PC-3 (cell line): ENCODE data around the gene MED28. TPM values are rescaled to one million over a fixed set of nuclear protein-coding genes. Genes with fewer than 3 reads are reported as not detected.

ENCODE experiments used
- ATAC-seq: fragments of 200-7000 bp; cut with Tn5 transposase; 2 replicates; pipeline ENCODE4 v1.9.1; 2020; ENCODE audit warnings: mild to moderate bottlenecking, moderate library complexity
- BruUV-seq: library from RNA; stranded (reverse); fragments of 400-500 nt; replicated peaks from 2 replicates; lab custom pipeline; 2021; lab: Mats Ljungman, UMichigan
- CTCF ChIA-PET: fragments of 300-600 bp; sonication (Branson Sonifier 250); formaldehyde crosslinking; loops from one replicate; lab custom pipeline; 2022; ENCODE audit warnings: antibody characterized with exemption; lab: Charles Lee
- POLR2A ChIA-PET: fragments of 300-600 bp; sonication (Branson Sonifier 250); formaldehyde crosslinking; loops from one replicate; lab custom pipeline; 2022; ENCODE audit warnings: antibody characterized with exemption; ENCODE audit not compliant: unreplicated experiment; lab: Charles Lee
- DNase-seq: peaks from one replicate; pipeline ENCODE4 v3.0.0-alpha.2; 2015
- H2AFZ ChIP-seq: fragments of 300-600 bp; sonication (generic); 2 replicates; pipeline ENCODE4 v1.6.0; 2016; ENCODE audit warnings: antibody characterized with exemption, low read length
- H3F3A ChIP-seq: fragments of 300-600 bp; sonication (generic); one replicate; pipeline ENCODE4 v1.6.0; 2017; ENCODE audit warnings: antibody characterized with exemption, low read length, control low read depth, mild to moderate bottlenecking; ENCODE audit not compliant: unreplicated experiment
- H3K27ac ChIP-seq: fragments of 300-600 bp; sonication (generic); 2 replicates; pipeline ENCODE4 v1.5.1; 2016; ENCODE audit warnings: mild to moderate bottlenecking, low read length
- H3K27me3 ChIP-seq: fragments of 300-600 bp; sonication (generic); 2 replicates; pipeline ENCODE4 v1.6.1; 2016; ENCODE audit warnings: low read length, mixed read lengths
- H3K36me3 ChIP-seq: fragments of 300-600 bp; sonication (generic); 2 replicates; pipeline ENCODE4 v1.6.1; 2016; ENCODE audit warnings: low read depth, mixed run types, low read length, mixed read lengths
- H3K4me1 ChIP-seq: fragments of 300-600 bp; sonication (generic); 2 replicates; pipeline ENCODE4 v1.5.1; 2016; ENCODE audit warnings: low read length; ENCODE audit not compliant: insufficient read depth
- H3K4me2 ChIP-seq: fragments of 300-600 bp; sonication (generic); 2 replicates; pipeline ENCODE4 v1.6.0; 2016; ENCODE audit warnings: low read length
- H3K4me3 ChIP-seq: fragments of 300-600 bp; sonication (generic); 2 replicates; pipeline ENCODE4 v1.5.1; 2016; ENCODE audit warnings: mild to moderate bottlenecking, low read length, mixed read lengths
- H3K79me2 ChIP-seq: fragments of 300-600 bp; sonication (generic); 2 replicates; pipeline ENCODE4 v1.6.1; 2017; ENCODE audit warnings: low read length, mixed read lengths
- H3K9ac ChIP-seq: fragments of 300-600 bp; sonication (generic); 2 replicates; pipeline ENCODE4 v1.6.0; 2016; ENCODE audit warnings: mild to moderate bottlenecking, low read length
- H3K9me2 ChIP-seq: fragments of 300-600 bp; sonication (generic); replicated peaks from 2 replicates; pipeline ENCODE4 v1.6.1; 2016; ENCODE audit warnings: mixed run types, low read length, mixed read lengths
- H3K9me3 ChIP-seq: fragments of 300-600 bp; sonication (generic); 2 replicates; pipeline ENCODE4 v1.6.1; 2016; ENCODE audit warnings: low read length, mixed read lengths
- H4K20me1 ChIP-seq: fragments of 300-600 bp; sonication (generic); 2 replicates; pipeline ENCODE4 v1.6.1; 2016; ENCODE audit warnings: low read length, mixed read lengths
- EZH2 ChIP-seq: fragments of 300-600 bp; sonication (generic); IDR thresholded peaks from one replicate; pipeline ENCODE4 v1.6.1; 2017; ENCODE audit warnings: antibody characterized with exemption, mild to moderate bottlenecking, low read length; ENCODE audit not compliant: unreplicated experiment
- EZH2phosphoT487 ChIP-seq: fragments of 300-600 bp; sonication (generic); IDR thresholded peaks from 2 replicates; pipeline ENCODE4 v1.6.1; 2018; ENCODE audit warnings: mild to moderate bottlenecking, antibody characterized with exemption, low read length, borderline replicate concordance
- intact Hi-C: fragments of 100-400 bp; cut with micrococcal nuclease; formaldehyde crosslinking; loops from 2 replicates; pipeline ENCODE4 v1.9.0; 2023
- total RNA-seq: library from RNA; depleted of rRNA; stranded (reverse); fragments of >200 nt; gene quantifications from 2 replicates; pipeline ENCODE4 v1.2.3, GENCODE V29; 2014
- TF ChIP-seq, protein P1 (sequence below): fragments of 300-600 bp; sonication (generic); conservative IDR thresholded peaks from 2 replicates; pipeline ENCODE4 v1.5.1; 2017; ENCODE audit warnings: antibody characterized with exemption, low read depth, mild to moderate bottlenecking, low read length

MED28 gene
- total RNA-seq, 1 experiment from 2014 or later: 4.4 TPM

DNA sequence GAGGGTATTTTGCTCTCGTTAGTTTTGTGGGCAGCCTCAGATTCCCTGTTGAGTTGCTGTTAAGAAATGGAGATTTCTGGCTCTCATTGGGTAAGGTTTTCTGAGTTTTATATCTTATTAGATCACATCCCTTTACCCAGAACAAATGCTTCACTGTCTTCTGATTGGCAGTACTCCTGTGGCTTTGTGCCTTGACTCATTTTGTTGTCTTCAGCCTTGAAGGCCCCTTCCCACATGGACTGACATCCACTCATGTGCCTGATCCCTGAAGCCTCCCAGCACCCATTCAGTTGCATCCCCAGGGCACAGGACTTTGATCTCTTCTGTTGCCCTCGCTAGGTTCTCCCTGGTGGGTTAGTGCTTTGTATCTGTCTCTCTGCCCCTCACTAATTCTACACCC, 10.4 kb downstream of the MED28 start:
- H3K9me3 ChIP-seq: no peaks in the 10 kb centered on the region
- H3K9ac ChIP-seq: no peak overlapping the region
- H3K9me2 ChIP-seq: no peaks in the 10 kb centered on the region
- peaks cover 4% of the 10 kb centered on the region; the same call in 1 of the 2 replicates for H4K20me1 ChIP-seq
- no peak for DNase-seq
- no peak overlapping the region for H3K27ac ChIP-seq
- H2AFZ ChIP-seq: no peak overlapping the region
- H3K4me3 ChIP-seq: no peak overlapping the region
- CTCF ChIA-PET: no interaction called here
- POLR2A ChIA-PET: no interaction called here
- ATAC-seq: no peak
- no peak for TF ChIP-seq EZH2phosphoT487
- TF ChIP-seq, protein P1, sequence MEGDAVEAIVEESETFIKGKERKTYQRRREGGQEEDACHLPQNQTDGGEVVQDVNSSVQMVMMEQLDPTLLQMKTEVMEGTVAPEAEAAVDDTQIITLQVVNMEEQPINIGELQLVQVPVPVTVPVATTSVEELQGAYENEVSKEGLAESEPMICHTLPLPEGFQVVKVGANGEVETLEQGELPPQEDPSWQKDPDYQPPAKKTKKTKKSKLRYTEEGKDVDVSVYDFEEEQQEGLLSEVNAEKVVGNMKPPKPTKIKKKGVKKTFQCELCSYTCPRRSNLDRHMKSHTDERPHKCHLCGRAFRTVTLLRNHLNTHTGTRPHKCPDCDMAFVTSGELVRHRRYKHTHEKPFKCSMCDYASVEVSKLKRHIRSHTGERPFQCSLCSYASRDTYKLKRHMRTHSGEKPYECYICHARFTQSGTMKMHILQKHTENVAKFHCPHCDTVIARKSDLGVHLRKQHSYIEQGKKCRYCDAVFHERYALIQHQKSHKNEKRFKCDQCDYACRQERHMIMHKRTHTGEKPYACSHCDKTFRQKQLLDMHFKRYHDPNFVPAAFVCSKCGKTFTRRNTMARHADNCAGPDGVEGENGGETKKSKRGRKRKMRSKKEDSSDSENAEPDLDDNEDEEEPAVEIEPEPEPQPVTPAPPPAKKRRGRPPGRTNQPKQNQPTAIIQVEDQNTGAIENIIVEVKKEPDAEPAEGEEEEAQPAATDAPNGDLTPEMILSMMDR: no peak
- no peak for TF ChIP-seq EZH2
- H3K27me3 ChIP-seq: no peaks in the 10 kb centered on the region
- peaks cover 48% of the 10 kb centered on the region; the same call in 1 of the 2 replicates for H3K36me3 ChIP-seq
- BruUV-seq: no TSS peak
- intact Hi-C loops: no loop called here
- H3F3A ChIP-seq: no peaks in the 10 kb centered on the region
- H3K79me2 ChIP-seq: 0 out of 2 replicates have a peak, but pooled peaks cover 8% of the 10 kb centered on the region
- no peaks in the 10 kb centered on the region for H3K4me1 ChIP-seq
- no peak overlapping the region for H3K4me2 ChIP-seq

DNA sequence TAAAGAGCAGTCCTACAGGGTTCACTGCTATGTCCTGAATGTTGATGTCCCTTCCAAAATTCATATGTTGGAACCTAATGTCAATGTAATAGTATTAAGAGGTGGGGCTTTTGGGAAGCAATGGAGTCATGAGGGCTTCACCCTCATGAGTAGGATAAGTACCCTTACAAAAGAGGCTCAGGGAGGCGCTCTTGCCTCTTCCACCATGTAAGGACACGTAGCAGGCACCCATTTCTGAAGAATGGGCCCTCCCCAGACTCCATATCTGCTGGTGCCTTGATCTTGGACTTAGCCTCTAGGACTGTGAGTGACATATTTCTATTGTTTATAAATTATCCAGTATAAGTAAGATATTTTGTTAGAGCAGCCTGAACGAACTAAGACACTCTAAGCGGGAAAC, 15.8 kb downstream of the MED28 start:
- H3K4me1 ChIP-seq: no peaks in the 10 kb centered on the region
- H3K9ac ChIP-seq: no peak overlapping the region
- H3K9me3 ChIP-seq: no peaks in the 10 kb centered on the region
- H3K4me2 ChIP-seq: no peak overlapping the region
- H3K27ac ChIP-seq: no peak overlapping the region
- peaks cover 21% of the 10 kb centered on the region for H3K36me3 ChIP-seq
- H3K4me3 ChIP-seq: no peak overlapping the region
- intact Hi-C loops: loop anchor here (10.0 kb wide), 1 partner anchor 115 kb away; the partner anchor contains the start of genes CLRN2 and QDPR
- no peak for DNase-seq
- POLR2A ChIA-PET: no interaction called here
- H3K27me3 ChIP-seq: no peaks in the 10 kb centered on the region
- H3K79me2 ChIP-seq: no peaks in the 10 kb centered on the region
- no peak overlapping the region for H2AFZ ChIP-seq
- no peaks in the 10 kb centered on the region for H4K20me1 ChIP-seq
- H3F3A ChIP-seq: no peaks in the 10 kb centered on the region
- CTCF ChIA-PET: no interaction called here
- no peak for ATAC-seq
- no TSS peak for BruUV-seq
- no peak for TF ChIP-seq EZH2
- TF ChIP-seq, protein P1: no peak
- no peak for TF ChIP-seq EZH2phosphoT487
- no peaks in the 10 kb centered on the region for H3K9me2 ChIP-seq

DNA sequence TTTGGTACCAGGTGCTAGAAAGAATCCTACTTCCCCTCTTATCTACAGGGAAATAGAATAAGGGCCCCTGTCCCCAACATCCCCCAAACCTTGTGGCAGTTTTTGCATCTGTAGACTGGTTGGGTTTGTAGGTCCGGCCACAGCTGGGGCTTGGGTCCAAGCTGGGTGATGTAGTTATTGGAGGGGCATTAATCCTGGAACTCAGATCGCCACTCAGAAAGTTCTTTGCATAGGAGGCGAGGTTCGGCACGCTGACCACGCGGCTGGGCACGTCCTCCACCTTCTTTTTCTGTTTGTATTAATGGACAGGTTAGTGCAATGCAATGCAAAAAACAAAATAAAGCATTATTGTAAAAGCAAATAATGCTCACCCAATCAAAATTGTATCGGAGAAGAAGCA, 19.2 kb downstream of the MED28 start:
- ChIA-PET CTCF (no interaction called here), POLR2A (no interaction called here)
- H3K27ac ChIP-seq: no peak overlapping the region
- no peaks in the 10 kb centered on the region for H3K9me3 ChIP-seq
- TF ChIP-seq EZH2phosphoT487: no peak
- no peak for TF ChIP-seq EZH2
- TF ChIP-seq, protein P1: no peak
- H3K4me2 ChIP-seq: no peak overlapping the region
- no peak for DNase-seq
- H4K20me1 ChIP-seq: no peaks in the 10 kb centered on the region
- no peak for ATAC-seq
- no TSS peak for BruUV-seq
- intact Hi-C loops: loop anchor here (10.0 kb wide), 1 partner anchor 119 kb away; the partner anchor contains the start of genes CLRN2 and QDPR
- H3F3A ChIP-seq: no peaks in the 10 kb centered on the region
- H3K9me2 ChIP-seq: no peaks in the 10 kb centered on the region
- H3K79me2 ChIP-seq: no peaks in the 10 kb centered on the region
- no peak overlapping the region for H2AFZ ChIP-seq
- no peak overlapping the region for H3K4me3 ChIP-seq
- no peaks in the 10 kb centered on the region for H3K27me3 ChIP-seq
- peaks cover 13% of the 10 kb centered on the region for H3K36me3 ChIP-seq
- H3K4me1 ChIP-seq: no peaks in the 10 kb centered on the region
- H3K9ac ChIP-seq: no peak overlapping the region
